Heart right ventricle (tissue), 16 donors: ENCODE measurements around the gene BZW1. TPM values are rescaled to one million over a fixed set of nuclear protein-coding genes. Genes with fewer than 3 reads are reported as not detected.
A peak's percentile ranks its signal among the peaks of the same experiment; 100 is the strongest.

Experiments used
- ATAC-seq, 8 donors: fragments of 200-7000 bp; cut with Tn5 transposase; one replicate each; pipeline ENCODE4 v1.9.1; 2020; ENCODE audit warnings: mild to moderate bottlenecking in 8 of 8, moderate library complexity in 8 of 8, moderate number of reproducible peaks in 1 of 8
- DNase-seq, 2 donors: peaks; one replicate each; pipeline ENCODE4 v3.0.0-alpha.2; 2020
- H3K27ac ChIP-seq, 10 donors: fragments of 200-600 bp; sonication (generic) in 2 of 10; one replicate each; pipeline versions ENCODE4 v1.5.0 to v1.8.0; 2020 to 2022; ENCODE audit warnings: mild to moderate bottlenecking in 3 of 10
- H3K27me3 ChIP-seq, 7 donors: fragments of 200-600 bp; one replicate each; pipeline ENCODE4 v1.8.0; 2021 to 2022; ENCODE audit warnings: mild to moderate bottlenecking in 2 of 7
- H3K36me3 ChIP-seq, 9 donors: fragments of 200-600 bp; sonication (generic) in 1 of 9; one replicate each; pipeline versions ENCODE4 v1.5.0 to v1.8.0; 2020 to 2022; ENCODE audit warnings: mild to moderate bottlenecking in 2 of 9
- H3K4me1 ChIP-seq, 9 donors: fragments of 200-600 bp; sonication (generic) in 1 of 9; one replicate each; pipeline versions ENCODE4 v1.5.0 to v1.8.0; 2020 to 2022; ENCODE audit warnings: mild to moderate bottlenecking in 4 of 9
- H3K4me3 ChIP-seq, 10 donors: fragments of 200-600 bp; sonication (generic) in 2 of 10; one replicate each; pipeline versions ENCODE4 v1.5.0 to v1.8.0; 2020 to 2022; ENCODE audit warnings: mild to moderate bottlenecking in 7 of 10, moderate library complexity in 2 of 10
- H3K9me3 ChIP-seq, 11 donors: fragments of 200-600 bp in 10 of 11; sonication (generic) in 2 of 11; one replicate each; pipeline versions ENCODE4 v1.5.0 to v1.8.0; 2013 to 2022; ENCODE audit warnings: mild to moderate bottlenecking in 2 of 11, control low read depth in 1 of 11, moderate library complexity in 1 of 11
- CTCF ChIP-seq, 9 donors: fragments of 200-600 bp; sonication (generic) in 2 of 9; IDR thresholded peaks; one replicate each; pipeline versions ENCODE4 v1.5.0 to v1.8.0; 2021 to 2022; ENCODE audit warnings: antibody characterized with exemption in 9 of 9, mild to moderate bottlenecking in 5 of 9, moderate library complexity in 1 of 9
- WGBS, 2 donors: extraction: QIAGEN DNeasy Blood & Tissue Kit; methylation state at CpG; one replicate each; pipeline ENCODE4 v1.1.7; 2013; ENCODE audit warnings: inconsistent platforms in 1 of 2; 5-methylcytosine and 5-hydroxymethylcytosine counted together
- intact Hi-C, 10 donors: fragments of 100-400 bp; cut with DNase I; formaldehyde crosslinking; loops; one replicate each; pipeline versions ENCODE4 v1.11.1 to v1.14.2; 2022
- polyA plus RNA-seq, 2 donors: library from polyadenylated mRNA; stranded (reverse); fragments of 200-250 nt; gene quantifications; one replicate each; pipeline ENCODE4 v1.2.3, GENCODE V29; 2013
- total RNA-seq, 10 donors: library from RNA; stranded (reverse); fragmentation: NEBNext Ultra II Directional in 3 of 10; extraction: Animal tissue kit (Norgen Biotek cat#: 25700) in 3 of 10; gene quantifications; one replicate each; pipeline versions ENCODE4 v1.2.1 to v1.2.4, GENCODE V29; 2021 to 2023
- donor health status: Arrhythmogenic right ventricular cardiomyopathy.
- donor health status: ischemic (EF 13 %, LVEDD 7.1; RV severe dilation, severe dysfunction).
- donor health status: healthy with polysubstance abuse.
- donor health status: DM: no; HTN: yes; CAD: no.
- donor health status: DM: no; HTN: no; CAD: no.
- donor health status: ischemic (EF 25% LVEDD 6.9; RV normal size, moderate dysfunction).
- donor health status: ischemic (EF 25% LVEDD 5.7; RV mildly dilated, moderate dysfunction).
- donor health status: healthy.
- donor health status: DM: yes; HTN: yes; CAD: no.
- donor health status: Ischemic cardiomyopathy.
- donor health status: ischemic (EF 35%, LVEDD 5.7; RV mildly dilated, moderate dysfunction).
- donor health status: nonischemic (EF 11% LVEDD 7.7; RV severe dilation, severe dysfunction).
- donor health status: DM: yes; HTN: yes; CAD: no.
- donor health status: PGD.
- donor health status: ischemic (EF 29% LVEDD 5.4; RV normal size, mild dysfunction).
- donor health status: nonischemic (EF 23%, LVEDD 6.1; RV moderate dilation, normal function).

The BZW1 gene
- total and polyA plus RNA-seq, 12 donors: 15.4 to 133 (median 77.0) TPM

GRCh38 chr2:200829258-200829655, 17.5 kb downstream of the BZW1 start:
- H3K36me3 ChIP-seq: peaks cover 0 to 34% (median 2%) of the 10 kb centered on the region in 9 donors
- no peak for DNase-seq
- intact Hi-C loops: no loop called here
- H3K4me1 ChIP-seq: peaks cover 0 to 10% (median 0%) of the 10 kb centered on the region in 9 donors
- TF ChIP-seq CTCF (IDR thresholded peaks at IDR 0.05): no peak
- WGBS, 2 donors: 91 to 94% methylated on average over 2 of the region's 2 CpGs
- H3K4me3 ChIP-seq: no peak overlapping the region
- H3K9me3 ChIP-seq: no peaks in the 10 kb centered on the region
- no peaks in the 10 kb centered on the region for H3K27me3 ChIP-seq
- H3K27ac ChIP-seq: no peak overlapping the region
- ATAC-seq: no peak

DNA sequence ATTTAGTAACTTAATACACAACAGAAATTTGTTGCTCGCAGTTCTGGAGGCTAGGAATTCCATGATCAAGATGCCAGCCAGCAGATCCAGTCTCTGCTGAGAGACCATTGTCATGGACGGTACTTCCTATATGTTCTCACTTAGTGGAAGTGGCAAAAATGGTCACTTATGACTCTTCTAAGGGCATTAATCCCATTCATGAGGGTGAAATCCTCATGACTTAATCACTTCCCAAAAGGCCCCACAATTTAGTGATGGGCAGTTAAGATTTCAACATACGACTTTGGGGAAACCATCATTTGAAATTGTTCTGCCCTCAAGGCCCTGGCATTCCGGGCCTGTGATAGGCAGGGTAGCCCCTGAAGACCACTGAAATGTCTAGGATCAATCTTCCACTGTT, 23.0 kb downstream of the BZW1 start:
- no peaks in the 10 kb centered on the region for H3K27me3 ChIP-seq
- 84 to 89% methylated on average over 4 of the region's 4 CpGs for WGBS, 2 donors
- H3K4me3 ChIP-seq: no peak overlapping the region
- ATAC-seq (no peak), DNase-seq (no peak)
- no peak overlapping the region for H3K27ac ChIP-seq
- H3K9me3 ChIP-seq: peaks cover 0 to 25% (median 11%) of the 10 kb centered on the region in 11 donors
- H3K36me3 ChIP-seq: no peaks in the 10 kb centered on the region
- no peaks in the 10 kb centered on the region for H3K4me1 ChIP-seq
- intact Hi-C loops: no loop called here
- TF ChIP-seq CTCF (IDR thresholded peaks at IDR 0.05): no peak

GRCh38 chr2:200839513-200839912, 27.8 kb downstream of the BZW1 start:
- Histone ChIP-seq H3K4me3 (no peak overlapping the region), H3K27me3 (no peaks in the 10 kb centered on the region), H3K4me1 (no peaks in the 10 kb centered on the region), H3K36me3 (no peaks in the 10 kb centered on the region), H3K27ac (no peak overlapping the region), H3K9me3 (peaks cover 0 to 25% (median 11%) of the 10 kb centered on the region in 11 donors)
- no peak for TF ChIP-seq CTCF (IDR thresholded peaks at IDR 0.05)
- 93 to 95% methylated on average over 3 of the region's 3 CpGs for WGBS, 2 donors
- intact Hi-C loops: no loop called here
- DNase-seq (no peak), ATAC-seq (no peak)

DNA sequence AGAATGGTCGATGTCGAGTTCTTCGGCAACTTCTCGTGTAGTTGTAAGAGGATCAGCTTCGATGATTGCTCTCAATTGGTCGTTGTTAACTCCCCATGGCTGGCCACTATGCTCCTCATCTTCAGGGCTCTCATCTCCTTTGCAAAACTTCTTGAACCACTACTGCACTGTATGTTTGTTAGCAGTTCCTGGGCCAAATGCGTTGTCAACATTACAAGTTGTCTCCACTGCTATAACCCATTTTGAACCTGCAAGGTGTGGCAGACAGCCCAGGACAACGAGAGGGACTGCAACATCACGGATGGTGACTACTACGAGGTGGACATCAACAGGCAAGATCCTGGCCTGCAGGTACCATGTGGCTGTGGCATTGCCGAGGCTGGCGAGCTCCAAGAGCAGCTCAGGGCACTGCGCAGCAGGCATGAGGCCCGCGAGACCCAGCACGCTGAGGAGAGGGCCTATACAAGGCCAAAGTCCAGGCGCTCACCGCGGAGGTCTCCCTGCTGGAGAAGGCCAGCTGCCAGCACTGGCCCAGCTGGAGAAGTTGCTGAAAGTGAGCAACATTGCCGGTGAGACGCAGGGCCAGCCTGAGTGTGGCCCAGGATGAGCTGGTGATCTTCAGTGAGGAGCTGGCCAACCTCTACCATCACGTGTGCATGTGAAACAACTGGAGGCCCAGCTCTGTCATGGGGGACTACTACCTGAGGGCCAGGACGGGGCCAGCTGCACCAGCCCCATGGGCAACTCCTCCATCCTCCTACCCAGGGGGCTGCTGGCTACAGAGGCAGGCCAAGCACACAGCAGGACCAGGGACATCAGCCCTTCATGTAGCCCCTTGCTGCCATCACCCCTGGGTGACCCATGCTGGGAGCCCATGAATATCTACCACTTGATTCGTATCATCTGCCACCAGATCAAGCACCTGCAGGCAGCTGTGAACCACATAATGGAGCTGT, 32.6 kb downstream of the BZW1 start:
- ATAC-seq: peak in 2 of 8 donors; percentile 16 to 46
- Histone ChIP-seq H3K4me1 (no peaks in the 10 kb centered on the region), H3K4me3 (no peak overlapping the region), H3K27ac (no peak overlapping the region), H3K9me3 (no peaks in the 10 kb centered on the region), H3K27me3 (no peaks in the 10 kb centered on the region), H3K36me3 (no peaks in the 10 kb centered on the region)
- no peak for TF ChIP-seq CTCF (IDR thresholded peaks at IDR 0.05)
- no peak for DNase-seq
- WGBS, 2 donors: 93 to 95% methylated on average over 24 of the region's 24 CpGs
- intact Hi-C loops: no loop called here
